ENCODE data around the gene MSRB3. TPM values are rescaled to one million over a fixed set of nuclear protein-coding genes. Genes with fewer than 3 reads are reported as not detected.

MSRB3 gene
- total RNA-seq, 1 donor from 2014 or later = 61.3 TPM

DNA sequence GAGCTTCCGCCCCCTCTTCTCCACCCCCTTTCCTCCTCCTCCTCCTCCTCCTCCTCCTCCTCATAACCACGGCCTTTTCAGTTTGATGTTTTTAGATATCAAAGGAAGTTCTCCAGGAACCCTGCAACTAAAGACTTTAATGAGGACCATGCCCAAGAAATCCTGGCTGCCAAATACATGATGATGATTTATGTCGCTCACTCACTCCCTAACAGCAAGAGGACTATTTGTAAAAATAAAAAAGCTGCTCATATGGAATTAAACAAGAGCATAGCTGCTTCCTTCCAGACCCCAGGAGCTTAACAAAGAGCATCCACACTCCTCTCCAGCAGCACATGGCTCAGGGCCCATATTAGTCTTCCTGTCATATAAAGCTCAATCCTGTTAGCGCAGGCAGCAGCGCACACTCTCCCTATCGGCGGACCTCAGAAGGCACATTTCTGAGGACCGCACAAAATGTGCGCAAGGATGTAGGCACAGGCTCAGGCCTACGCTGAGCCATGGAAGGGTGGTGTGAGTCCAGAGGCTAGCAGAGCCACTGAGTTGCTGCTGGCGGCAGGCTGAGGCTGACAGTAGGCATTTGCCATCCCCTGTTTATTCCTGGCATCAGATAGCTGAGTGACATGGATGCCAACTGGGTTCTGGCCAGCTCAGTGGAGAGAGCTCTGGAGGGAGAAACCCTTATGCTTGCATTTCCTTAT, 232.8 kb downstream of the MSRB3 start:
- H3K27ac ChIP-seq = no peak overlapping the region
- H3K4me1 ChIP-seq = no peaks in the 10 kb centered on the region
- no peaks in the 10 kb centered on the region for H3K36me3 ChIP-seq
- intact Hi-C loops (cut with DNase I) = no loop called here
- DNase-seq (no peak), ATAC-seq (no peak)
- H3K27me3 ChIP-seq = no peaks in the 10 kb centered on the region
- TF ChIP-seq, protein P1, sequence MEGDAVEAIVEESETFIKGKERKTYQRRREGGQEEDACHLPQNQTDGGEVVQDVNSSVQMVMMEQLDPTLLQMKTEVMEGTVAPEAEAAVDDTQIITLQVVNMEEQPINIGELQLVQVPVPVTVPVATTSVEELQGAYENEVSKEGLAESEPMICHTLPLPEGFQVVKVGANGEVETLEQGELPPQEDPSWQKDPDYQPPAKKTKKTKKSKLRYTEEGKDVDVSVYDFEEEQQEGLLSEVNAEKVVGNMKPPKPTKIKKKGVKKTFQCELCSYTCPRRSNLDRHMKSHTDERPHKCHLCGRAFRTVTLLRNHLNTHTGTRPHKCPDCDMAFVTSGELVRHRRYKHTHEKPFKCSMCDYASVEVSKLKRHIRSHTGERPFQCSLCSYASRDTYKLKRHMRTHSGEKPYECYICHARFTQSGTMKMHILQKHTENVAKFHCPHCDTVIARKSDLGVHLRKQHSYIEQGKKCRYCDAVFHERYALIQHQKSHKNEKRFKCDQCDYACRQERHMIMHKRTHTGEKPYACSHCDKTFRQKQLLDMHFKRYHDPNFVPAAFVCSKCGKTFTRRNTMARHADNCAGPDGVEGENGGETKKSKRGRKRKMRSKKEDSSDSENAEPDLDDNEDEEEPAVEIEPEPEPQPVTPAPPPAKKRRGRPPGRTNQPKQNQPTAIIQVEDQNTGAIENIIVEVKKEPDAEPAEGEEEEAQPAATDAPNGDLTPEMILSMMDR (IDR thresholded peaks at IDR 0.05) = no peak
- H3K9me3 ChIP-seq = no peaks in the 10 kb centered on the region
- H3K4me3 ChIP-seq = no peak overlapping the region

DNA sequence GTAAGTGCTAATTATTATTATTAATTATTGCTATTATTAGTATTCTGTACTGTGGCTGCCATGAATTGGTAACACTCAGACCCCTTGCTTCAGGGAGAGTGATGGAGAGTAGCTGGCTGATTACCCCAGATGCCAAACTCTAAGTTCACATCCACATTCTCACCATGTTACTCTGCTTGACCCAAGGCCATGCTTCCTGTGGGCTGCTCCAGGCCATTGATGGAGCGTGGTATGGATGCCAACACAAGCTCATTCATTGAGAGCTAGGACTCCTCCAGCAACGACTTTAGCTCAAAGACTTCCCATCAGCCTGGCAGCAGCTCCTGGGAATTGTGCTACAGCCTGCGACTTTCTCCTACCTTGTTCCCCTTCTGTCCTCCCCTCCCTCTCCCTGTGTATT, 233.4 kb downstream of the MSRB3 start:
- Histone ChIP-seq H3K9me3 (no peaks in the 10 kb centered on the region), H3K27me3 (no peaks in the 10 kb centered on the region), H3K4me3 (no peak overlapping the region), H3K36me3 (no peaks in the 10 kb centered on the region), H3K4me1 (no peaks in the 10 kb centered on the region), H3K27ac (no peak overlapping the region)
- TF ChIP-seq, protein P1 (IDR thresholded peaks at IDR 0.05) = no peak
- no peak for DNase-seq
- ATAC-seq = no peak
- intact Hi-C loops (cut with DNase I) = no loop called here

Other genes starting within 250 kb of the MSRB3 start
- 171 TPM for gene WIF1, start 157.4 kb upstream of the MSRB3 start, total RNA-seq
- gene LEMD3, start 109.1 kb upstream of the MSRB3 start, total RNA-seq = 33.1 TPM

All from upper lobe of right lung (tissue), 1 donor.